Esophagus (tissue), 2 donors: ENCODE data around the gene TSACC. TPM values are rescaled to one million over a fixed set of nuclear protein-coding genes. Genes with fewer than 3 reads are reported as not detected.

Experiments
- H3K27ac ChIP-seq, 2 donors: one replicate each; pipeline ENCODE4 v1.5.1; 2013; ENCODE audit warnings: low read depth in 2 of 2, mild to moderate bottlenecking in 2 of 2, inconsistent platforms in 1 of 2, low read length in 1 of 2, moderate library complexity in 1 of 2
- H3K27me3 ChIP-seq, 2 donors: one replicate each; pipeline ENCODE4 v1.6.1; 2013; ENCODE audit warnings: low read length in 2 of 2, control low read depth in 1 of 2, mild to moderate bottlenecking in 1 of 2; ENCODE audit not compliant: insufficient read depth in 2 of 2, control insufficient read depth in 1 of 2
- H3K36me3 ChIP-seq, 2 donors: one replicate each; pipeline ENCODE4 v1.6.1; 2013; ENCODE audit warnings: low read length in 1 of 2; ENCODE audit not compliant: control insufficient read depth in 2 of 2, insufficient read depth in 2 of 2
- H3K4me1 ChIP-seq, 2 donors: one replicate each; pipeline ENCODE4 v1.6.1; 2013; ENCODE audit warnings: low read length in 1 of 2; ENCODE audit not compliant: control insufficient read depth in 2 of 2, insufficient read depth in 2 of 2
- H3K4me3 ChIP-seq, 2 donors: one replicate each; pipeline ENCODE4 v1.5.1; 2013; ENCODE audit warnings: low read length in 2 of 2, mild to moderate bottlenecking in 2 of 2, low read depth in 1 of 2, moderate library complexity in 1 of 2
- H3K9me3 ChIP-seq, 2 donors: one replicate each; pipeline ENCODE4 v1.6.1; 2013; ENCODE audit warnings: mild to moderate bottlenecking in 2 of 2, low read depth in 1 of 2, low read length in 1 of 2, moderate library complexity in 1 of 2; ENCODE audit not compliant: control insufficient read depth in 2 of 2, insufficient read depth in 1 of 2
- WGBS, 2 donors: extraction: QIAGEN DNeasy Blood & Tissue Kit; methylation state at CpG; one replicate each; pipeline ENCODE4 v1.1.7; 2013; 5-methylcytosine and 5-hydroxymethylcytosine counted together
- polyA plus RNA-seq, 2 donors: library from polyadenylated mRNA; stranded (reverse); fragments of 200-250 nt; gene quantifications; one replicate each; pipeline ENCODE4 v1.2.3, GENCODE V29; 2013
- donor health status: healthy with polysubstance abuse.
- donor health status: Bipolar disorder and iron deficiency.

Gene TSACC
- polyA plus RNA-seq, 2 donors = 0.33 to 0.40 TPM

DNA sequence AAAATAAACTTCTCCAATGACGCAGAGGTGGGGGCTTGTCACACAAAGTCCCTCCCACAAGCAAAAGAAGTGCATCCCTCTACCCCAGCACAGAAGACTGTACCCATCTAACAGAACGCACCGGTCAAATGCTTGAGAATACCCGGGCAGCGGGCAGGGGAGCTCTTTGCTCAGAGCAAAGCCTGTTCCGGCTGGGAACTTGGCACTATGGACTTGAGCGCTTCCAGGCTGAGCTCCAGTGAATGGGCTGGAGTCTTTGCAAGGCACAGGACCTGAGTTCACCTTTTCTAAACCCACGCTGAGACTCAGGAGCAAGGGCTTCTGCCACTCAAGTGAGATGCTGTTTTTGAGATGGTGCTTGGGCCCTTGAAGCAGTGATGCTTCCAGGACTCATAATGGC lies 51.0 kb downstream of the TSACC start:
- Histone ChIP-seq H3K27ac (no peak overlapping the region), H3K4me1 (peaks cover 0 to 4% of the 10 kb centered on the region in 2 donors), H3K4me3 (no peak overlapping the region), H3K36me3 (no peaks in the 10 kb centered on the region), H3K9me3 (no peaks in the 10 kb centered on the region), H3K27me3 (peaks cover 3 to 9% of the 10 kb centered on the region in 2 donors)
- 93 to 96% methylated on average over 8 of the region's 8 CpGs for WGBS, 2 donors

DNA sequence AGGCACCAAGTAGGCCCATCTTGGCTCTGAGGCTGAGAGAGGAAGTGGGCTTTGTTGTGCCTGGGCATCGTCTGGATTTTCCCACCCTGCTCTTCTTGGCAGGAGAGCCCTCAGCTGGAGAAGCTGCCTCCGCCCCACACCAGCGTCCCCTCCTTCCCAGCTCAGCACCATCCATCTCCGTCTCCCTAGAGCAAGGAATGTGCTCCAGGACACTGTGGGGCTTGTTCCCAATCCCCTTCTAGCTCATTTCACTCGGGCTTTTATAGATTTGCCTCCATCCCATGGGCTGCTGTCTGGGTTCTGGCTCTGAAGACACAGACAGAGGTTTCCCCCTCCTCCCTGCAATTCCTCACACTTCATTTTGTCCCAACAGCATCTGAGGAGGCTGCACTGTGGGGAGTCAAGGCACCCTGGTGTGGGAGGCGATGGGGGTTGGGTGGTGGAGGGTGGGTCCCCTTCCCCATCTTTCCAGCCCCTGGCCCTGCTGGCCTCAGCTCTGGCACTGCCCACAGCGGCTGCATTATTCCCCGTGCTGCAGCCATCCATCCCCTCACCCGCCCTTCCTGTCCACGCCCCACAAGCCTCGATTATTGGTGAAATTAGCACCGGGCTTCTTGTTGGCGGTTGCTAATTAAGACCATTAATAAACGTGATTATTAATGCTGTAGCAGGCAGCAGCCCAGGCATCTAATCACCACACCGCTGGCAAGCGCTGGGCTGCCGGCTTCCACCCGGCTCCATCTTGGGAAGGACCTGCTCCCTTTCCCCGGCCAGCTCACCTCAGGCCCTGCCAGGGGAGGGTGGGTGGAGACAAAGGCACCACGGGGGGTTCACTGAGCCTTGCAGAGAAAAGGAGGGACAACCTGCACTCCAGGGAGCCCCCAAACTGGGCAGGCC lies 52.4 kb downstream of the TSACC start:
- no peaks in the 10 kb centered on the region for H3K9me3 ChIP-seq
- no peak overlapping the region for H3K4me3 ChIP-seq
- peaks cover 0 to 4% of the 10 kb centered on the region in 2 donors for H3K4me1 ChIP-seq
- H3K27ac ChIP-seq = no peak overlapping the region
- peaks cover 3 to 9% of the 10 kb centered on the region in 2 donors for H3K27me3 ChIP-seq
- 64 to 66% methylated on average over 20 of the region's 20 CpGs for WGBS, 2 donors
- H3K36me3 ChIP-seq = no peaks in the 10 kb centered on the region

DNA sequence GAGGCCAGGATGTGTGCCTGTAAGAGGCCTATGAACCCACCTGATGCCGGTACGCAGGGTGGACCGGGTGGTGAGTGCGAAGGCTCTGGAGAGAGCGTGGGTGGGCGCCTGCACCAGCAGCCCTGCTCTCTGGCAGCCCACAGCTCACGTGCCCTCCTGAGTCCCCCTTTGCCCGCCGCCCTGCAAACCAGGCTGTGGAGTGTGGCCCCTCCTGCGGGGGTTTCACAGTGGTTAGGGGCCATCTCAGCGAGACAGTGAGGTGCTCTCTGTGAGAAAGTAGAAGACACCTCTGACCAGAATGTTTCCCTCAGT lies 53.0 kb downstream of the TSACC start:
- H3K27me3 ChIP-seq = peaks cover 3 to 9% of the 10 kb centered on the region in 2 donors

DNA sequence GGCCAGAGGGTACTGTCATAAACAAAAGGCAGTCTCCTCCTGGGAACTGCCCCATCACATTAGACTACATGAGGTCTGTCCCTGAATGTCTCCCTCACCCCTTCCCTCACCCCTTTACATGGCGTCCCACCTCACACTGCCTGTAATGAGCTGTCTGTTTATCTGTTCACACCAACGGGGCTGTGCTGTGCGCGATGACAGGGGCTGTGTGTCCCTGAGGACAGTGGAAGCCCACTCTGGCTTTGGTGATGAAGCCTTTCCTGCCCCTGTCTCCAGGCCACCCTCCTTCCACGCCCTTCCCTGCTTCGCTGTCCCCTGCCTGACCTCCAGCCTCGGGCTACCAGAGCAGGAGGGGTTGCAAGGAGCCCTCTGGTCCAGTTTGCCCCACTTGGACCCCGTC lies 53.4 kb downstream of the TSACC start:
- H3K27ac ChIP-seq = no peak overlapping the region
- H3K27me3 ChIP-seq = peaks cover 3 to 9% of the 10 kb centered on the region in 2 donors
- no peaks in the 10 kb centered on the region for H3K9me3 ChIP-seq
- WGBS, 2 donors = 69 to 72% methylated on average over 8 of the region's 8 CpGs
- H3K4me1 ChIP-seq = peaks cover 0 to 4% of the 10 kb centered on the region in 2 donors
- no peaks in the 10 kb centered on the region for H3K36me3 ChIP-seq
- no peak overlapping the region for H3K4me3 ChIP-seq

More for the DNA sequence above, 53.0 kb downstream of the TSACC start:
- H3K4me1 ChIP-seq = peaks cover 0 to 4% of the 10 kb centered on the region in 2 donors
- no peak overlapping the region for H3K4me3 ChIP-seq
- no peak overlapping the region for H3K27ac ChIP-seq
- H3K36me3 ChIP-seq = no peaks in the 10 kb centered on the region
- 78 to 86% methylated on average over 11 of the region's 11 CpGs for WGBS, 2 donors
- no peaks in the 10 kb centered on the region for H3K9me3 ChIP-seq

DNA sequence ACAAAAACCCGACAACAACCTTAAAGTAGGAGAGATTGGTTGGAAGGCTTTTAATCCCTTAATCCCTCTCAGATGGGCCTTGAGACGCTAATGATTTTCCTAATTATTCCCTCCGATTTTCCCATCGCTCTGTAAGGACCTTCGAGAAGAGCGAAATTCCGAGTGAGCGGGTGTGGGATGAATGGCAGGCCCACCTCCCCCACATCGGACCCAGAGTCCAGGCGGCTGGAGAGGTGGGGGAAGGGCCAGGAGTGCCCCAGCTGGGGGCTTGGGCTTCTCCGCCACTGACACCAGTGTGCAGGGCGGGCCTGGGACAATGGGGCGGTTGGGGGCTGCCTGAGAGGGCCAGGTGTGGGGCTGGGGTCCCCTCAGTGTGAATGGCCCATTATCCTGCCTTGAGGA lies 54.1 kb downstream of the TSACC start:
- Histone ChIP-seq H3K36me3 (no peaks in the 10 kb centered on the region), H3K4me3 (no peak overlapping the region), H3K27me3 (peaks cover 3 to 9% of the 10 kb centered on the region in 2 donors), H3K9me3 (no peaks in the 10 kb centered on the region), H3K27ac (no peak overlapping the region), H3K4me1 (peaks cover 0 to 4% of the 10 kb centered on the region in 2 donors)
- WGBS, 2 donors = 74 to 86% methylated on average over 12 to 13 of the region's 13 CpGs

DNA sequence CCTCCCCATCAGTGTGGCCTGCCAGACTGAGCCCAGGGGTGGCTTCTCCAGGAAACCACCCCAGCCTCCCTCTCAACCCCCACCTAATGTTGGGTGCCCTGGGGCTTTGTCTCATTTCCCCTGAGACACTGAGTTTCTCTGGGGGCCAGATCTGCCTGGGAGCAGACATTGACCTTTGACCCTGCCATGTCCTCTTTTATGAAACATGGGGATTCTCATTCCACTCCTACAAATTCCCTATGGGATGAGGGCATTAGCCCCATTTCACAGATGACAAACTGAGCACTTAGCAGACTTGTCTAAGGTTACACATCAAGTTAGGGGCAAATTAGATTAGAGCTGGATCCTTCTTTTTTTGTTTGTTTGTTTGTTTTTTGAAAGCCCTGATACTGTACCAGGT lies 54.8 kb downstream of the TSACC start:
- Histone ChIP-seq H3K27me3 (peaks cover 3 to 9% of the 10 kb centered on the region in 2 donors), H3K27ac (no peak overlapping the region), H3K4me1 (peaks cover 0 to 4% of the 10 kb centered on the region in 2 donors), H3K4me3 (no peak overlapping the region), H3K9me3 (no peaks in the 10 kb centered on the region), H3K36me3 (no peaks in the 10 kb centered on the region)

DNA sequence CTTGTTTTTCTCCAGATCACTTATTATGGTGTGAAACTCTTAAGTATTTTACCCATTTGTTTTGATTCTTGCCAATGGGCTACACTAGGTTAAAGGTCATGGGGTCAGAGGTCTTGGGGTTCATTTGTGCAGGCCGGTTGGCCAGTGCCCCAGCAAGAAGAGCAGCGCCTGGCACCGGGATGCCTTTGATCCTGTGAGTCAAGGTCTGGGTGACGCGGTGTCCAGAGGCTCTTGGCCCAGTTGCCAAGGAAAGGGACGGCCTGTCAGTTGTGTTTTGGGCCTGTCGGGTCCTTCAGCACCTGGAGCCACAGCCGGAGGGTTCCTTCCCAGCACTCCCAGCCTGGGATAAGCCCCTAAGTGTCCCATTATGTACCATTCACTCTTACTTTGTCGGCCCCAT lies 55.8 kb downstream of the TSACC start:
- no peaks in the 10 kb centered on the region for H3K36me3 ChIP-seq
- 87 to 91% methylated on average over 9 of the region's 9 CpGs for WGBS, 2 donors
- H3K27me3 ChIP-seq = peaks cover 0 to 2% of the 10 kb centered on the region in 2 donors
- no peak overlapping the region for H3K4me3 ChIP-seq
- H3K4me1 ChIP-seq = no peaks in the 10 kb centered on the region
- H3K9me3 ChIP-seq = no peaks in the 10 kb centered on the region
- no peak overlapping the region for H3K27ac ChIP-seq

DNA sequence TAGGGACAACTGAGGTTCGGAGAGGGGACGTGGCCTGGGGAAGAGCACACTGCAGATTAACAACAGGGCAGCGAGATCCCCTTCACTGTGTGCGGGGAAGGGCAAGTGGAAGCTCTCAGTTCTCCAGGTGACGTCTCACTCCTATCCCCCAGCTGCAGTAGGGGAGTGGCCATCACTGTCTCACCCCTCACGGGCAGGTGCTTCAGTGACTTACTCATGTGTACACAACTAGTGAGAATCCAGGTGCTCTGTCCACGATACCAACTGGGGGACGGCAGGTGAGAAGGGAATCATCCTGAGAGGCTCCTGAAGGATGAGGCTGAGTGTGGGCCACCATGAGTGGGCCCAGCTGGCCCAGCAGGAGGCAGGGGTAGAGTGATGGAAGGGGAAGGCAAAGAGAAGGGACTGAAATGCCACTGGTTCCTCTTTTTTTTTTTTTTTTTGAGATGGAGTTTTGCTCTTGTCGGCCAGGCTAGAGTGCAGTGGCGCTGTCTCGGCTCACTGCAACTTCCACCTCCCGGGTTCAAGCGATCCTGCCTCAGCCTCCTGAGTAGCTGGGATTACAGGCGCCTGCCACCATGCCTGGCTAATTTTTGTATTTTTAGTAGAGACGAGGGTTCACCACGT lies 56.6 kb downstream of the TSACC start:
- H3K9me3 ChIP-seq = no peaks in the 10 kb centered on the region
- H3K4me3 ChIP-seq = no peak overlapping the region
- no peak overlapping the region for H3K27ac ChIP-seq
- no peaks in the 10 kb centered on the region for H3K4me1 ChIP-seq
- WGBS, 2 donors = 70 to 82% methylated on average over 13 to 16 of the region's 16 CpGs
- H3K27me3 ChIP-seq = no peaks in the 10 kb centered on the region
- no peaks in the 10 kb centered on the region for H3K36me3 ChIP-seq
